NT2/D1 (cell line): ENCODE results near the gene LMAN2.

Source experiments
- SUZ12 ChIP-seq: IDR thresholded peaks from 2 replicates; pipeline ENCODE4 v1.6.1; 2011; ENCODE audit not compliant: insufficient read length, insufficient read depth; ENCODE audit errors: extremely low read depth
- YY1 ChIP-seq: IDR thresholded peaks from 2 replicates; pipeline ENCODE4 v1.6.1; 2011; ENCODE audit not compliant: insufficient read length, insufficient read depth
- ZNF274 ChIP-seq: IDR thresholded peaks from 2 replicates; pipeline ENCODE4 v1.6.1; 2011; ENCODE audit warnings: mild to moderate bottlenecking, low read depth, low read length

DNA sequence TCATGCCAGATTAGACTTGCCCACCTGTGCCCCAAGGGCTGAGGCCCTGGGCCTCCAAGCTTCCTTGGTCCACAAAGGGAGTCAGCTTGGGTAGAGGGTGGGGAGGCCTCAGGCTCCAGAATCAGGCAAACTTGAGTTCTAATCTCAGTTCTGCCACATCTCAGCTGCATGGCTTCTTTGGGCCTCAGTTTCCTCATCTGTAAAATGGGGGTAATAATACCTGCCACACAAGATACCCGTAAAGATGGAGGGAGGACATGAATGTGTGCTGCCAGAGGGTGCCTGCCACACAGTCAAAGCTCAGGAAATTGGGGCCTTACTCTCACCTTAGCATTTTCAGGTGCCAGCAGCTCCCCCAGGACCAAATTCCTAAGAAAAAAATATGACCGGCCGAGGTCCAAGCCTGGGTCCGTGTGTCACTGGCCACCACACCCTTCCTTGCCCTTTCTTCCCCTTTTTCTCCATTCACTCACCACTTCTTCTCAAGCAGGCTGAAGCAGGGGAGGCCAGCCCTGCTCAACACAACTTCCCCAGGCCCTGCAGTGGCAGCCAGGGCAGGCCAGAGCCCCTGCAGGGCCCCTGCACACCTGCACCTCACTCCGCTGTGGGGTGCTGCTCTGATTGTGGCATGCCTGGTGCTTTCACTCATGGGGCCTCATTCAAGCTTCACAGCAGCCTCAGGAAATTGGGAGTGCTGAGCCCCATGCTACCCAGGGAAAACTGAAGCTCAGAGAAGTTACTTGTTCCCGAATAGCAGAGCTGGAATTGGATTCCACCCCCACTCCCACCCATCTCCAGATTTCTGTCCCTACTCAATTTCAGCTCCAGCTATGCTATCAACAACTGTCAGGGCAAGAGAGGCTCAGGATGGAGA, 10.2 kb upstream of the LMAN2 start:
- TF ChIP-seq YY1 (no peak), SUZ12 (no peak), ZNF274 (no peak)
